HepG2 (cell line): ENCODE data around the gene WDR81. TPM values are rescaled to one million over a fixed set of nuclear protein-coding genes. Genes with fewer than 3 reads are reported as not detected.
A peak's percentile ranks its signal among the peaks of the same experiment; 100 is the strongest.

ENCODE experiments used
- EHMT2 ChIP-seq: fragments of 200-600 bp; sonication (generic); IDR thresholded peaks from 2 replicates; pipeline ENCODE4 v1.7.0; 2017; ENCODE audit warnings: antibody characterized with exemption, low read depth, low read length, borderline replicate concordance
- ISL2 ChIP-seq: sonication (generic); formaldehyde crosslinking; IDR thresholded peaks from 2 replicates; pipeline ENCODE4 v1.5.0; 2020; ENCODE audit warnings: missing genetic modification reagents
- MED1 ChIP-seq: sonication (generic); formaldehyde crosslinking; IDR thresholded peaks from 2 replicates; pipeline ENCODE4 v1.4.0; 2020; ENCODE audit warnings: missing genetic modification reagents
- RFX3 ChIP-seq: IDR thresholded peaks from 2 replicates; pipeline ENCODE4 v1.6.1; 2016; ENCODE audit warnings: missing biosample characterization, missing genetic modification reagents
- SMAD3 ChIP-seq: sonication (generic); formaldehyde crosslinking; IDR thresholded peaks from 2 replicates; pipeline ENCODE4 v1.4.0; 2020; ENCODE audit warnings: missing genetic modification reagents
- SMC3 ChIP-seq: IDR thresholded peaks from 2 replicates; pipeline ENCODE4 v1.6.1; 2011; ENCODE audit warnings: low read length, improper control_type of control experiment
- SRSF9 ChIP-seq: fragments of 200-400 bp; formaldehyde crosslinking; IDR thresholded peaks from 2 replicates; pipeline ENCODE4 v1.6.1; 2018; ENCODE audit warnings: borderline replicate concordance, mild to moderate bottlenecking, low read depth, low read length; ENCODE audit not compliant: insufficient read depth, poor library complexity, severe bottlenecking
- ZFX ChIP-seq: sonication (generic); formaldehyde crosslinking; IDR thresholded peaks from 2 replicates; pipeline ENCODE4 v1.4.0; 2020; ENCODE audit warnings: mild to moderate bottlenecking, low read depth, missing genetic modification reagents, moderate library complexity
- polyA plus RNA-seq, 8 experiments: library from polyadenylated mRNA; depleted of rRNA in 3 of 8; stranded (reverse) in 7 of 8; unstranded in 1 of 8; fragments of >200 nt; fragmentation: Illumina TruSeq in 4 of 8; extraction: Trizol in 4 of 8; gene quantifications; 2 replicates each; pipeline versions ENCODE4 v1.2.1 to v1.2.3, GENCODE V29; 2011 to 2016; ENCODE audit warnings: low read depth in 4 of 8, missing spikeins in 1 of 8, mixed read lengths in 1 of 8; ENCODE audit not compliant: insufficient read depth in 1 of 8
- total RNA-seq, 5 experiments: library from RNA; depleted of rRNA; stranded (reverse); fragments of >200 nt; fragmentation: Illumina TruSeq; extraction: Trizol; gene quantifications; 2 replicates each; pipeline ENCODE4 v1.2.3, GENCODE V29; 2016; ENCODE audit warnings: low read depth in 1 of 5
- TF ChIP-seq, protein P1 (sequence below), 2 experiments: sonication (generic) in 1 of 2; formaldehyde crosslinking in 1 of 2; IDR thresholded peaks; 2 replicates each; pipeline versions ENCODE4 v1.4.0 to v1.6.1; 2018 to 2020; ENCODE audit warnings: missing genetic modification reagents in 2 of 2, borderline replicate concordance in 1 of 2, low read depth in 1 of 2, mild to moderate bottlenecking in 1 of 2, missing biosample characterization in 1 of 2
- TF ChIP-seq, protein P2 (sequence below): sonication (generic); formaldehyde crosslinking; IDR thresholded peaks from 2 replicates; pipeline ENCODE4 v1.4.0; 2020; ENCODE audit warnings: missing genetic modification reagents
- TF ChIP-seq, protein P3 (sequence below): sonication (generic); formaldehyde crosslinking; IDR thresholded peaks from 2 replicates; pipeline ENCODE4 v1.8.0; 2022; ENCODE audit warnings: missing genetic modification reagents, mild to moderate bottlenecking, moderate library complexity, borderline replicate concordance
- TF ChIP-seq, protein P4 (sequence below): sonication (generic); formaldehyde crosslinking; IDR thresholded peaks from 2 replicates; pipeline ENCODE4 v1.4.0; 2020; ENCODE audit warnings: missing genetic modification reagents
- TF ChIP-seq, protein P5 (sequence below): sonication (generic); formaldehyde crosslinking; IDR thresholded peaks from 2 replicates; pipeline ENCODE4 v1.8.1; 2023; ENCODE audit warnings: mild to moderate bottlenecking, moderate library complexity, missing genetic modification reagents

The WDR81 gene
- total and polyA plus RNA-seq, 2 of the 13 experiments (the other 11 are each of a cell fraction or from before 2014, with no cell fraction given): 9.1 to 16.7 TPM

DNA sequence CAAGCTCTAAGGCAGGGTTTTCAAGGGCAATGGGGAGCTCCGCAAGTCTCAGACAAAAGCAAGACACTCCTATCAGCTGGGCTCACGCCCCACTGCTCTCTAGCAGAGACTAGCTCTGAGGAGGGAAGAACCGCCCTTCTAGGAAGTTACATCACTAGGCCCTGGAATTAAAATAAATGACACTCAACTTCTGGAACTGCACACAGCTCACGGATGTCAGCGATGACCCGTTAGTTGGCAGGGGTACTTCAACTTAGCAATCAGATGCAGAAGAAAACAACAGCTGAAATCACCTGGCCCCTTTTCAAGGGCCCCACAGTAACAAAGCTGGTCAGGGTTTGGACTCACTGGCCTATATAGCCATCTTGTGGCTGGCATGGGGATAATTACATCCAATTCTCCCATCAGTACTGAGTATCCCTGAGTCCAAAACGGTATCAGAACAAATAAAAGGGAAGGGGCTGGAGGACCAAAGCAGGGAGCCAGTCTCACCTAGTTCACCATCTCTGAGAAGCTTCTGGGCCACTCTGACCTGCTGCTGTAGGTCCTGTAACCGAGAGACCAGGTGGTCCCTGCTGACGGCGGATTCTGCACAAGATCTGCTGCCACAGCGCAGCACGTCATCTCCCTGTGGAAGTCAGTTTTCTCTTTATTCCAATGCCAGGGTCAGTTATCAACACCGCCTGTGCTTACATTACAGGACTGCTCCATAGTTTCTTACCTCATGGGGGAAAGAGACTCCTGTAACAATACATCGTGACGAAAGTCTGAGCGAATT is 59.5 kb downstream of the WDR81 start (continued):
- TF ChIP-seq, protein P1, sequence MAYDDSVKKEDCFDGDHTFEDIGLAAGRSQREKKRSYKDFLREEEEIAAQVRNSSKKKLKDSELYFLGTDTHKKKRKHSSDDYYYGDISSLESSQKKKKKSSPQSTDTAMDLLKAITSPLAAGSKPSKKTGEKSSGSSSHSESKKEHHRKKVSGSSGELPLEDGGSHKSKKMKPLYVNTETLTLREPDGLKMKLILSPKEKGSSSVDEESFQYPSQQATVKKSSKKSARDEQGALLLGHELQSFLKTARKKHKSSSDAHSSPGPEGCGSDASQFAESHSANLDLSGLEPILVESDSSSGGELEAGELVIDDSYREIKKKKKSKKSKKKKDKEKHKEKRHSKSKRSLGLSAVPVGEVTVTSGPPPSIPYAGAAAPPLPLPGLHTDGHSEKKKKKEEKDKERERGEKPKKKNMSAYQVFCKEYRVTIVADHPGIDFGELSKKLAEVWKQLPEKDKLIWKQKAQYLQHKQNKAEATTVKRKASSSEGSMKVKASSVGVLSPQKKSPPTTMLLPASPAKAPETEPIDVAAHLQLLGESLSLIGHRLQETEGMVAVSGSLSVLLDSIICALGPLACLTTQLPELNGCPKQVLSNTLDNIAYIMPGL (CRISPR knock-in tag; IDR thresholded peaks at IDR 0.05; ENCODE audit: borderline replicate concordance in 1 of 2, low read depth in 1 of 2): 0 out of 4 replicates have a peak, but pooled peaks of 1 of the 2 experiments have one; percentile 40
- TF ChIP-seq, protein P2, sequence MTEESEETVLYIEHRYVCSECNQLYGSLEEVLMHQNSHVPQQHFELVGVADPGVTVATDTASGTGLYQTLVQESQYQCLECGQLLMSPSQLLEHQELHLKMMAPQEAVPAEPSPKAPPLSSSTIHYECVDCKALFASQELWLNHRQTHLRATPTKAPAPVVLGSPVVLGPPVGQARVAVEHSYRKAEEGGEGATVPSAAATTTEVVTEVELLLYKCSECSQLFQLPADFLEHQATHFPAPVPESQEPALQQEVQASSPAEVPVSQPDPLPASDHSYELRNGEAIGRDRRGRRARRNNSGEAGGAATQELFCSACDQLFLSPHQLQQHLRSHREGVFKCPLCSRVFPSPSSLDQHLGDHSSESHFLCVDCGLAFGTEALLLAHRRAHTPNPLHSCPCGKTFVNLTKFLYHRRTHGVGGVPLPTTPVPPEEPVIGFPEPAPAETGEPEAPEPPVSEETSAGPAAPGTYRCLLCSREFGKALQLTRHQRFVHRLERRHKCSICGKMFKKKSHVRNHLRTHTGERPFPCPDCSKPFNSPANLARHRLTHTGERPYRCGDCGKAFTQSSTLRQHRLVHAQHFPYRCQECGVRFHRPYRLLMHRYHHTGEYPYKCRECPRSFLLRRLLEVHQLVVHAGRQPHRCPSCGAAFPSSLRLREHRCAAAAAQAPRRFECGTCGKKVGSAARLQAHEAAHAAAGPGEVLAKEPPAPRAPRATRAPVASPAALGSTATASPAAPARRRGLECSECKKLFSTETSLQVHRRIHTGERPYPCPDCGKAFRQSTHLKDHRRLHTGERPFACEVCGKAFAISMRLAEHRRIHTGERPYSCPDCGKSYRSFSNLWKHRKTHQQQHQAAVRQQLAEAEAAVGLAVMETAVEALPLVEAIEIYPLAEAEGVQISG (CRISPR knock-in tag): peak; percentile 12; the same call in 1 of the 2 replicates
- TF ChIP-seq SRSF9: no peak
- TF ChIP-seq, protein P3, sequence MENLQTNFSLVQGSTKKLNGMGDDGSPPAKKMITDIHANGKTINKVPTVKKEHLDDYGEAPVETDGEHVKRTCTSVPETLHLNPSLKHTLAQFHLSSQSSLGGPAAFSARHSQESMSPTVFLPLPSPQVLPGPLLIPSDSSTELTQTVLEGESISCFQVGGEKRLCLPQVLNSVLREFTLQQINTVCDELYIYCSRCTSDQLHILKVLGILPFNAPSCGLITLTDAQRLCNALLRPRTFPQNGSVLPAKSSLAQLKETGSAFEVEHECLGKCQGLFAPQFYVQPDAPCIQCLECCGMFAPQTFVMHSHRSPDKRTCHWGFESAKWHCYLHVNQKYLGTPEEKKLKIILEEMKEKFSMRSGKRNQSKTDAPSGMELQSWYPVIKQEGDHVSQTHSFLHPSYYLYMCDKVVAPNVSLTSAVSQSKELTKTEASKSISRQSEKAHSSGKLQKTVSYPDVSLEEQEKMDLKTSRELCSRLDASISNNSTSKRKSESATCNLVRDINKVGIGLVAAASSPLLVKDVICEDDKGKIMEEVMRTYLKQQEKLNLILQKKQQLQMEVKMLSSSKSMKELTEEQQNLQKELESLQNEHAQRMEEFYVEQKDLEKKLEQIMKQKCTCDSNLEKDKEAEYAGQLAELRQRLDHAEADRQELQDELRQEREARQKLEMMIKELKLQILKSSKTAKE (CRISPR knock-in tag): no peak
- TF ChIP-seq, protein P4, sequence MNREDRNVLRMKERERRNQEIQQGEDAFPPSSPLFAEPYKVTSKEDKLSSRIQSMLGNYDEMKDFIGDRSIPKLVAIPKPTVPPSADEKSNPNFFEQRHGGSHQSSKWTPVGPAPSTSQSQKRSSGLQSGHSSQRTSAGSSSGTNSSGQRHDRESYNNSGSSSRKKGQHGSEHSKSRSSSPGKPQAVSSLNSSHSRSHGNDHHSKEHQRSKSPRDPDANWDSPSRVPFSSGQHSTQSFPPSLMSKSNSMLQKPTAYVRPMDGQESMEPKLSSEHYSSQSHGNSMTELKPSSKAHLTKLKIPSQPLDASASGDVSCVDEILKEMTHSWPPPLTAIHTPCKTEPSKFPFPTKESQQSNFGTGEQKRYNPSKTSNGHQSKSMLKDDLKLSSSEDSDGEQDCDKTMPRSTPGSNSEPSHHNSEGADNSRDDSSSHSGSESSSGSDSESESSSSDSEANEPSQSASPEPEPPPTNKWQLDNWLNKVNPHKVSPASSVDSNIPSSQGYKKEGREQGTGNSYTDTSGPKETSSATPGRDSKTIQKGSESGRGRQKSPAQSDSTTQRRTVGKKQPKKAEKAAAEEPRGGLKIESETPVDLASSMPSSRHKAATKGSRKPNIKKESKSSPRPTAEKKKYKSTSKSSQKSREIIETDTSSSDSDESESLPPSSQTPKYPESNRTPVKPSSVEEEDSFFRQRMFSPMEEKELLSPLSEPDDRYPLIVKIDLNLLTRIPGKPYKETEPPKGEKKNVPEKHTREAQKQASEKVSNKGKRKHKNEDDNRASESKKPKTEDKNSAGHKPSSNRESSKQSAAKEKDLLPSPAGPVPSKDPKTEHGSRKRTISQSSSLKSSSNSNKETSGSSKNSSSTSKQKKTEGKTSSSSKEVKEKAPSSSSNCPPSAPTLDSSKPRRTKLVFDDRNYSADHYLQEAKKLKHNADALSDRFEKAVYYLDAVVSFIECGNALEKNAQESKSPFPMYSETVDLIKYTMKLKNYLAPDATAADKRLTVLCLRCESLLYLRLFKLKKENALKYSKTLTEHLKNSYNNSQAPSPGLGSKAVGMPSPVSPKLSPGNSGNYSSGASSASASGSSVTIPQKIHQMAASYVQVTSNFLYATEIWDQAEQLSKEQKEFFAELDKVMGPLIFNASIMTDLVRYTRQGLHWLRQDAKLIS (CRISPR knock-in tag): no peak
- peak; percentile 44; the same call in 1 of the 2 replicates for TF ChIP-seq ISL2
- 0 out of 2 replicates have a peak, but pooled peaks have one; percentile 22 for TF ChIP-seq ZFX (CRISPR knock-in tag)
- TF ChIP-seq SMC3: peak; percentile 98
- no peak for TF ChIP-seq RFX3
- TF ChIP-seq MED1 (CRISPR knock-in tag): peak; percentile 24; the same call in 1 of the 2 replicates
- TF ChIP-seq EHMT2: no peak
- 0 out of 2 replicates have a peak, but pooled peaks have one; percentile 30 for TF ChIP-seq SMAD3 (CRISPR knock-in tag)
- TF ChIP-seq, protein P5, sequence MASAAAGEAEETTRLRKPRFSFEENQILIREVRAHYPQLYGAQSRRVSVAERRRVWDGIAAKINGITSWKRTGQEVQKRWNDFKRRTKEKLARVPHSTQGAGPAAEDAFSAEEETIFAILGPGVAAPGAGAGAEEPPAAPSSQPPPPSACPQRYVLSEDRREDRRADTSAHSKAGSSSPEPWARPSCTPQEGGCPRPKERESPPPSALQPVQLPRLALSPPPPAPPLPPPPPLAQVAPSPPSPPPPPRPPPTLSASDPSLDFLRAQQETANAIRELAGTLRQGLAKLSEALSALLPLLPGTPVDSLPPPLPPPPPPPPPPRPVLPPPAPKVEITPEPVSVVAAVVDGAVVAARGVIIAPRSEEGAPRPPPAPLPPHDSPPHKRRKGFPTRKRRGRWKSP (CRISPR knock-in tag): 0 out of 2 replicates have a peak, but pooled peaks have one; percentile 32
